ENCODE data around the gene ART5.
A peak's percentile ranks its signal among the peaks of the same experiment; 100 is the strongest.
"Not testable (repeated sequence)": the region's sequence is repeated elsewhere in the genome, so short reads cannot be mapped to it uniquely, and the experiment has no call there.

Gene ART5

GRCh38 chr11:3626250-3626960 is 15.4 kb downstream of the ART5 start:
- no peak for DNase-seq (ENCODE audit: low read depth, low spot score)
- no peak overlapping the region for H3K4me3 ChIP-seq (ENCODE audit: low read length)

GRCh38 chr11:3623767-3624458 is 17.9 kb downstream of the ART5 start:
- no peak overlapping the region for H3K4me3 ChIP-seq (ENCODE audit: low read length)
- DNase-seq (ENCODE audit: low read depth, low spot score) = no peak

GRCh38 chr11:3623121-3623520 is 18.7 kb downstream of the ART5 start:
- no peak for DNase-seq (ENCODE audit: low read depth, low spot score)
- H3K4me3 ChIP-seq (ENCODE audit: low read length) = no peak overlapping the region

GRCh38 chr11:3622521-3622920 is 19.3 kb downstream of the ART5 start:
- no peak overlapping the region for H3K4me3 ChIP-seq (ENCODE audit: low read length)
- no peak for DNase-seq (ENCODE audit: low read depth, low spot score)

GRCh38 chr11:3617990-3618389 is 23.8 kb downstream of the ART5 start:
- DNase-seq (ENCODE audit: low read depth, low spot score) = no peak
- H3K4me3 ChIP-seq (ENCODE audit: low read length) = no peak overlapping the region

GRCh38 chr11:3616721-3617460 is 24.9 kb downstream of the ART5 start:
- no peak overlapping the region for H3K4me3 ChIP-seq (ENCODE audit: low read length)
- DNase-seq (ENCODE audit: low read depth, low spot score) = no peak

GRCh38 chr11:3615998-3616397 is 25.8 kb downstream of the ART5 start:
- no peak overlapping the region for H3K4me3 ChIP-seq (ENCODE audit: low read length)
- DNase-seq (ENCODE audit: low read depth, low spot score) = no peak

GRCh38 chr11:3614742-3615171 is 27.0 kb downstream of the ART5 start:
- no peak for DNase-seq (ENCODE audit: low read depth, low spot score)
- H3K4me3 ChIP-seq (ENCODE audit: low read length) = no peak overlapping the region

GRCh38 chr11:3613998-3614741 is 27.6 kb downstream of the ART5 start:
- H3K4me3 ChIP-seq (ENCODE audit: low read length) = no peak overlapping the region
- no peak for DNase-seq (ENCODE audit: low read depth, low spot score)

- DNase-seq (ENCODE audit: low read depth, low spot score) = no peak
- H3K4me3 ChIP-seq (ENCODE audit: low read length) = no peak overlapping the region
These were observed 29.7 kb downstream of the ART5 start for GRCh38 chr11:3611976-3612678.

- DNase-seq (ENCODE audit: low read depth, low spot score) = no peak
- H3K4me3 ChIP-seq (ENCODE audit: low read length) = no peak overlapping the region
These were observed 30.9 kb downstream of the ART5 start for GRCh38 chr11:3610846-3611245.

GRCh38 chr11:3609416-3610265 is 32.2 kb downstream of the ART5 start:
- H3K4me3 ChIP-seq (ENCODE audit: low read length) = no peak overlapping the region
- DNase-seq (ENCODE audit: low read depth, low spot score) = peak; percentile 42

- DNase-seq (ENCODE audit: low read depth, low spot score) = no peak
- H3K4me3 ChIP-seq (ENCODE audit: low read length) = no peak overlapping the region
These were observed 36.0 kb downstream of the ART5 start for GRCh38 chr11:3605771-3606203.

- no peak overlapping the region for H3K4me3 ChIP-seq (ENCODE audit: low read length)
- no peak for DNase-seq (ENCODE audit: low read depth, low spot score)
These were observed 36.5 kb downstream of the ART5 start for GRCh38 chr11:3605283-3605662.

- H3K4me3 ChIP-seq (ENCODE audit: low read length) = no peak overlapping the region
- no peak for DNase-seq (ENCODE audit: low read depth, low spot score)
These were observed 37.6 kb downstream of the ART5 start for GRCh38 chr11:3604167-3604566.

GRCh38 chr11:3600201-3600600 is 41.6 kb downstream of the ART5 start:
- not testable (repeated sequence) for DNase-seq (ENCODE audit: low read depth, low spot score); H3K4me3 ChIP-seq (ENCODE audit: low read length)

- not testable (repeated sequence) for H3K4me3 ChIP-seq (ENCODE audit: low read length); DNase-seq (ENCODE audit: low read depth, low spot score)
These were observed 44.0 kb downstream of the ART5 start for GRCh38 chr11:3597743-3598142.

- not testable (repeated sequence) for H3K4me3 ChIP-seq (ENCODE audit: low read length); DNase-seq (ENCODE audit: low read depth, low spot score)
These were observed 50.5 kb downstream of the ART5 start for GRCh38 chr11:3591326-3591725.
